Nephron progenitor cell (in vitro differentiated cells): ENCODE data around the gene SH3BGR.

Source experiments
- DNase-seq: peaks from one replicate; pipeline ENCODE4 v3.0.0; 2021
- H3K27ac Mint-ChIP-seq: 2 replicates; pipeline ENCODE4 v1.8.0; 2021; ENCODE audit warnings: mild to moderate bottlenecking, moderate library complexity, mixed read lengths
- H3K27me3 Mint-ChIP-seq: 2 replicates; pipeline ENCODE4 v1.8.0; 2021; ENCODE audit warnings: mild to moderate bottlenecking, low read depth, mixed read lengths; ENCODE audit not compliant: poor library complexity
- H3K36me3 Mint-ChIP-seq: 2 replicates; pipeline ENCODE4 v1.8.0; 2021; ENCODE audit warnings: low read depth, mixed read lengths
- H3K4me1 Mint-ChIP-seq: 2 replicates; pipeline ENCODE4 v1.8.0; 2021; ENCODE audit warnings: mixed read lengths
- H3K4me3 Mint-ChIP-seq: 2 replicates; pipeline ENCODE4 v1.8.0; 2021; ENCODE audit warnings: mild to moderate bottlenecking, moderate library complexity, mixed read lengths
- H3K9me3 Mint-ChIP-seq: 2 replicates; pipeline ENCODE4 v1.8.0; 2021; ENCODE audit warnings: mild to moderate bottlenecking, moderate library complexity, mixed read lengths
- CTCF ChIP-seq: fragments of 200-600 bp; sonication (generic); IDR thresholded peaks from 2 replicates; pipeline ENCODE4 v1.5.0; 2021; ENCODE audit warnings: antibody characterized with exemption

Gene SH3BGR

GRCh38 chr21:39453571-39454179, 1.9 kb downstream of the SH3BGR start:
- no peak for DNase-seq
- Mint-ChIP-seq H3K4me3 (no peak overlapping the region), H3K27ac (no peak overlapping the region), H3K9me3 (no peaks in the 10 kb centered on the region), H3K4me1 (peaks cover 55% of the 10 kb centered on the region), H3K36me3 (no peaks in the 10 kb centered on the region), H3K27me3 (peaks cover 5% of the 10 kb centered on the region)
- TF ChIP-seq CTCF, result no peak

DNA sequence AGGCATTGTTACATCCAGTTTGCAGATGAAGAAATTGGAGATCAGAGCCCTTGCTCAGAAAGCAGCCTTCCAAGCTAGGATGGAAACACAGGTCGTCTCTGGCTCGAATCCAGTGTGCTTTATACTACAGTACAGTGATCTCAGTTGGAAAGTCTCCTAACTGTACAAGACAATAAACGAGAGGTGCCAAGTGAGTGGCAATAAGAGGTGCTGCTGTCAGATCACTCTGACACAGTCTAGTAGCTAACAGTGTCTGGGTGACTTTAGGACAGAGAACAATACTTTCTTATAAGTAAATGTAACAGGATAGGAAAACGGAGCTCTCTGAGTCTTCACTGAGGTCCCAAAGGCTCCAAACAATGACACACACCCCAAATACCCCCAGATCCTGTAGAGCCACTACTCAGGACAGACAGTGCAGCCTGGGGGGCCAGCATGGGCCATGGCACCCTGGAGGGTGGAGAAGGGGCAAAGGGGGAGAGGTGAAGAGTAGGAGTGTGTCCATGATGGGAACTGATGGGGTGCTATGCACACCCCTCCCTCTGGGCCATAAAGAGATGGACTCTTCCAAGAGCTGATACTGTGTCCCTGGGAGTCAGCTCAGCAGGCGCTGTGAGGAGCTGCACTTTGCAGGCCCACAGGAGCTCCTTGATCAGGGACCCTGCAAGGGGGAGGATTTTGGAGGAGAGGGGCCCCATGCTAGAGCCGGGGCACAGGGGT, 3.3 kb downstream of the SH3BGR start:
- no peak overlapping the region for H3K27ac Mint-ChIP-seq
- no peak for DNase-seq

GRCh38 chr21:39456665-39457064, 4.9 kb downstream of the SH3BGR start:
- Mint-ChIP-seq H3K36me3 (no peaks in the 10 kb centered on the region), H3K27ac (no peak overlapping the region), H3K4me3 (no peak overlapping the region), H3K27me3 (peaks cover 5% of the 10 kb centered on the region), H3K9me3 (no peaks in the 10 kb centered on the region), H3K4me1 (peaks cover 31% of the 10 kb centered on the region)
- DNase-seq, result no peak
- peak; percentile 16 for TF ChIP-seq CTCF

More for the DNA sequence above, 3.3 kb downstream of the SH3BGR start:
- Mint-ChIP-seq H3K27me3 (peaks cover 5% of the 10 kb centered on the region), H3K9me3 (no peaks in the 10 kb centered on the region), H3K4me3 (no peak overlapping the region), H3K36me3 (no peaks in the 10 kb centered on the region), H3K4me1 (peaks cover 43% of the 10 kb centered on the region)
- TF ChIP-seq CTCF, result no peak

DNA sequence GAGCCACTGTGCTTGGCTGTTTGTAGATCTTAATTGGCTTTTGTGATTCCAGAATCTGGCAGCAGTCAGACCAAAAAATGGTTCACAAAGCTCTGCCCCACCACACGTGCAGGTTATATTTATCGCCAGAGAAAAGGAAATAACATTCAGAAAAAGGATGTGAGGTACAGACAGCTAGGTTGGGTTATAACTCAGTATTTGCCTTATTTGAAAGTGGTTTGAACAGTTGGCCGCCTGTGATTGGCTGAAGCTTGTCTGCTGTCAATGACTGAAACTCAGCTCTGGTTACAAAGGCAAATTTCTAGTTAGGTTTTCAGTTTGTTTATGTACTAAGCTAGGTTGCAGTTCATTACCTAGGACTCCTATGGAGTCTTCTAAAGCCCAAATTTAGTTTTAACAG, 9.6 kb downstream of the SH3BGR start:
- no peak overlapping the region for H3K4me3 Mint-ChIP-seq
- peaks cover 10% of the 10 kb centered on the region for H3K4me1 Mint-ChIP-seq
- no peak overlapping the region for H3K27ac Mint-ChIP-seq
- TF ChIP-seq CTCF, result no peak
- peaks cover 8% of the 10 kb centered on the region for H3K36me3 Mint-ChIP-seq
- no peaks in the 10 kb centered on the region for H3K27me3 Mint-ChIP-seq
- H3K9me3 Mint-ChIP-seq, result no peaks in the 10 kb centered on the region
- no peak for DNase-seq

DNA sequence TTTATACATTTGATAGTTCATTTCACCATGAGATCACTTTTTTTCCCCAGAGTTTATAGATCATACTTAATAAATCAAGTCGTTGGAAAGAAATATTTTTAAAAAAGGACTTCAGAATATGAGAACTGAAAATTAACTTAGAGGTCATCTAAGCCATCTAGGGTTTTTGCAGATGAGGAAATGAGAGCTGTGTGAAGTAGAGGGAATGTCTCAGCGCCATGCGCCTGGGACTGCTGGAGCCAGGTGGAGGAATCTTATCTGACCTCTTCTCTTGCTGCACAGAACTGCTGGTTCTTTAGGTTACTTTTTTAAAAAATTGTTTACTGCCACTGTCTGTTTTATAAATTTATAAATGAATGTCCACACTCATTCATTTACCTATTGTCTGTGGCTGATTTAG, 11.5 kb downstream of the SH3BGR start:
- no peak overlapping the region for H3K4me3 Mint-ChIP-seq
- peaks cover 10% of the 10 kb centered on the region for H3K4me1 Mint-ChIP-seq
- no peaks in the 10 kb centered on the region for H3K9me3 Mint-ChIP-seq
- no peak for DNase-seq
- no peak for TF ChIP-seq CTCF
- H3K27me3 Mint-ChIP-seq, result peaks cover 3% of the 10 kb centered on the region
- H3K36me3 Mint-ChIP-seq, result peaks cover 10% of the 10 kb centered on the region
- H3K27ac Mint-ChIP-seq, result no peak overlapping the region

- Mint-ChIP-seq H3K4me3 (no peak overlapping the region), H3K9me3 (peaks cover 7% of the 10 kb centered on the region), H3K27me3 (peaks cover 3% of the 10 kb centered on the region), H3K4me1 (peaks cover 6% of the 10 kb centered on the region), H3K36me3 (peaks cover 20% of the 10 kb centered on the region), H3K27ac (no peak overlapping the region)
- no peak for DNase-seq
- TF ChIP-seq CTCF, result no peak
These were observed 14.8 kb downstream of the SH3BGR start for GRCh38 chr21:39466584-39466983.
